ENCODE data around the gene PLET1. TPM values are rescaled to one million over a fixed set of nuclear protein-coding genes. Genes with fewer than 3 reads are reported as not detected.

Gene PLET1
- total RNA-seq, 1 donor from 2014 or later = not detected

DNA sequence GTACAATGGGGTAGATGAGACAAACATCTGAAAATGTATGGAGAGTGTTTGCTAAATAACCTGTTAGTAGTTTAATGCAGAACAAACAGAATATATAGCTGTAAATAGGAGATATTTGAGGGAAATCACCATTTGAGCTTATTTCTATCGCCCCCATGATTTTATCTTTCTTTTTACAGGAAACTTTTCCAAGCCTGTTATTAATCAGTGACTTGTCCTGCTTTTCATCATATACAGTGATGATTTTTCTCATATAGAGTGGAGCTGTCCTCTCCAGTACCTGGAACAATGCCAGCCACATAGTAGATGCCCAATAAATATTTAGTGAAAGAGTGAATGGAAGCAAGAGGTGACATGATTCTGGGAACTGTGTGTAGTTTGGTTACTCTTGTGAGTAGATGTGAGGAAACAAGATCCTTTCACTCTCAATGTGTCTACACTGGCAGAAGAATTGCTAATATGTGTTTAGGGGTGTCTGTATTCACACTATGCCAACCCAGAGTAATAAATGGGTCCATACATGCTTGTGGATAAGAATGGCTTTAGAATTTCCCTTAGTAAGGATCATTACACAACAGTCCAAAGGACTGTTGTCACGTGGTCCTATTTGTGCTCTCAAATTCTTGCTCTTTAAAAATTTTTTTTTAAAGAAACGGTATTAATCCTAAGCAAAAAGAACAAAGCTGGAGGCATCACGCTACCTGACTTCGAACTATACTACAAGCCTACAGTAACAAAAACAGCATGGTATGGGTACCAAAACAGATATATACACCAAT is 36.7 kb downstream of the PLET1 start:
- peaks cover 25% of the 10 kb centered on the region for H3K79me2 ChIP-seq (ENCODE audit: low read depth)
- peaks cover 10% of the 10 kb centered on the region for H3K4me1 ChIP-seq
- Mint-ChIP-seq H3K4me3 (no peak overlapping the region), H3K36me3 (peaks cover 3% of the 10 kb centered on the region), H3K27ac (no peak overlapping the region), H3K9me3 (no peaks in the 10 kb centered on the region), H3K4me1 (peaks cover 15% of the 10 kb centered on the region), H3K27me3 (ENCODE audit: insufficient read depth, low read depth) (peaks cover 3% of the 10 kb centered on the region)
- H3K27ac ChIP-seq = no peak overlapping the region
- no peaks in the 10 kb centered on the region for H3F3A ChIP-seq (ENCODE audit: low read depth)
- H3K9ac ChIP-seq = no peak overlapping the region
- no peaks in the 10 kb centered on the region for H4K20me1 ChIP-seq (ENCODE audit: low read depth)
- no peak overlapping the region for H3K4me3 ChIP-seq
- DNase-seq (ENCODE audit: low spot score) = no peak
- no peak overlapping the region for H3K4me2 ChIP-seq
- H3K27me3 ChIP-seq = peaks cover 18% of the 10 kb centered on the region
- TF ChIP-seq CTCF (IDR thresholded peaks at IDR 0.05) (no peak), EZH2 (IDR thresholded peaks at IDR 0.05) (no peak), EZH2phosphoT487 (IDR thresholded peaks at IDR 0.05) (no peak)
- no peaks in the 10 kb centered on the region for H3K9me3 ChIP-seq (ENCODE audit: low read depth)
- no peaks in the 10 kb centered on the region for H3K36me3 ChIP-seq
- no peak overlapping the region for H2AFZ ChIP-seq (replicated peaks)

GRCh38 chr11:112223121-112223520 is 37.5 kb downstream of the PLET1 start:
- Histone ChIP-seq H3K9me3 (ENCODE audit: low read depth) (no peaks in the 10 kb centered on the region), H3K27me3 (peaks cover 18% of the 10 kb centered on the region), H4K20me1 (ENCODE audit: low read depth) (no peaks in the 10 kb centered on the region), H3K4me3 (no peak overlapping the region), H3K27ac (no peak overlapping the region), H3K79me2 (ENCODE audit: low read depth) (peaks cover 16% of the 10 kb centered on the region), H2AFZ (replicated peaks) (no peak overlapping the region), H3K4me2 (no peak overlapping the region), H3K9ac (no peak overlapping the region), H3K4me1 (peaks cover 10% of the 10 kb centered on the region), H3K36me3 (no peaks in the 10 kb centered on the region), H3F3A (ENCODE audit: low read depth) (no peaks in the 10 kb centered on the region)
- TF ChIP-seq CTCF (IDR thresholded peaks at IDR 0.05) (no peak), EZH2phosphoT487 (IDR thresholded peaks at IDR 0.05) (no peak), EZH2 (IDR thresholded peaks at IDR 0.05) (no peak)
- Mint-ChIP-seq H3K4me3 (no peak overlapping the region), H3K27ac (no peak overlapping the region), H3K9me3 (no peaks in the 10 kb centered on the region), H3K27me3 (ENCODE audit: insufficient read depth, low read depth) (peaks cover 3% of the 10 kb centered on the region), H3K4me1 (peaks cover 13% of the 10 kb centered on the region), H3K36me3 (no peaks in the 10 kb centered on the region)
- no peak for DNase-seq (ENCODE audit: low spot score)

DNA sequence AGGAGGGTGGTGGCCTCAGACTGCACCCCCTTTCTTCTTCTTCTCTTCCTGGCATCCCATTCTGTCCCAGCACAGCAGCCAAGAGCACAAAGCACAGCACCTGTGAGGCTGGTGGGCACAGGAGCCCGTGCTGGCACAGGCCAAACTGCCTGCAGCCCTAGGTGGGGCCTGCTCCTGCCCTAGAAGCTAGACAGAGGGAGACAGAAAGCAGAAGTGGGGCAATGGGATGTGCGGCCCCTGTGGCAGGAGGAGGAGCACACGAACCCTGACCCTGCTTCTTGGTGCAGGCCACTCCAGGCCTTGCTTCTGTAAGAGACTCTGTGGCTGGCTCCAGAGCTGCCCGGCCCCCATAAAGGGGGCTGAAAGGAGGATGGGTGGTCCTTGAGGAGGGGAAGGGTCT is 38.4 kb downstream of the PLET1 start:
- TF ChIP-seq EZH2 (IDR thresholded peaks at IDR 0.05) (no peak), CTCF (IDR thresholded peaks at IDR 0.05) (no peak), EZH2phosphoT487 (IDR thresholded peaks at IDR 0.05) (no peak)
- no peak overlapping the region for H3K4me3 ChIP-seq
- H3K27ac Mint-ChIP-seq = no peak overlapping the region
- no peak overlapping the region for H3K4me2 ChIP-seq
- peaks cover under 1% of the 10 kb centered on the region for H3K27me3 Mint-ChIP-seq (ENCODE audit: insufficient read depth, low read depth)
- H2AFZ ChIP-seq (replicated peaks) = no peak overlapping the region
- H4K20me1 ChIP-seq (ENCODE audit: low read depth) = no peaks in the 10 kb centered on the region
- no peak for DNase-seq (ENCODE audit: low spot score)
- H3K27ac ChIP-seq = no peak overlapping the region
- no peak overlapping the region for H3K9ac ChIP-seq
- H3K27me3 ChIP-seq = peaks cover 18% of the 10 kb centered on the region
- H3K4me3 Mint-ChIP-seq = no peak overlapping the region
- no peaks in the 10 kb centered on the region for H3K36me3 Mint-ChIP-seq
- no peaks in the 10 kb centered on the region for H3K36me3 ChIP-seq
- H3F3A ChIP-seq (ENCODE audit: low read depth) = no peaks in the 10 kb centered on the region
- H3K4me1 Mint-ChIP-seq = peaks cover 7% of the 10 kb centered on the region
- H3K79me2 ChIP-seq (ENCODE audit: low read depth) = peaks cover 8% of the 10 kb centered on the region
- peaks cover 3% of the 10 kb centered on the region for H3K4me1 ChIP-seq
- no peaks in the 10 kb centered on the region for H3K9me3 Mint-ChIP-seq
- no peaks in the 10 kb centered on the region for H3K9me3 ChIP-seq (ENCODE audit: low read depth)
